Bronchial epithelial cell (primary cell): ENCODE measurements around the gene NADSYN1. TPM values are rescaled to one million over a fixed set of nuclear protein-coding genes. Genes with fewer than 3 reads are reported as not detected.
A peak's percentile ranks its signal among the peaks of the same experiment; 100 is the strongest.

Source experiments
- DNase-seq: peaks from one replicate; pipeline ENCODE4 v3.0.0-alpha.2; 2010; ENCODE audit warnings: low read depth
- FAIRE-seq: peaks from 2 replicates; lab custom pipeline; 2011; peaks lifted over from hg19 to GRCh38; lab: Jason Lieb, UNC
- H3K27me3 ChIP-seq: 2 replicates; pipeline ENCODE4 v1.5.1; 2011; ENCODE audit warnings: low read length; ENCODE audit not compliant: control insufficient read depth, insufficient read depth
- H3K36me3 ChIP-seq: 2 replicates; pipeline ENCODE4 v1.5.1; 2011; ENCODE audit warnings: low read length; ENCODE audit not compliant: control insufficient read depth, insufficient read depth
- H3K4me3 ChIP-seq: 2 replicates; pipeline ENCODE4 v1.5.1; 2011; ENCODE audit warnings: mild to moderate bottlenecking, low read depth, low read length, control low read depth
- CTCF ChIP-seq: IDR thresholded peaks from 2 replicates; pipeline ENCODE4 v1.5.1; 2011; ENCODE audit warnings: mild to moderate bottlenecking, moderate library complexity, low read length, control low read depth, inconsistent platforms; ENCODE audit not compliant: insufficient read depth, severe bottlenecking
- total RNA-seq: library from RNA; depleted of rRNA; stranded (reverse); fragments of >200 nt; gene quantifications from 2 replicates; pipeline ENCODE4 v1.2.1, GENCODE V29; 2014

The NADSYN1 gene
- total RNA-seq, 1 donor from 2014 or later = 69.8 TPM

- DNase-seq = no peak
- FAIRE-seq = no peak
- TF ChIP-seq CTCF = no peak
- H3K27me3 ChIP-seq = no peaks in the 10 kb centered on the region
- no peaks in the 10 kb centered on the region for H3K36me3 ChIP-seq
- no peak overlapping the region for H3K4me3 ChIP-seq
Observed at GRCh38 chr11:71423181-71423790, 29.7 kb upstream of the NADSYN1 start.

DNA sequence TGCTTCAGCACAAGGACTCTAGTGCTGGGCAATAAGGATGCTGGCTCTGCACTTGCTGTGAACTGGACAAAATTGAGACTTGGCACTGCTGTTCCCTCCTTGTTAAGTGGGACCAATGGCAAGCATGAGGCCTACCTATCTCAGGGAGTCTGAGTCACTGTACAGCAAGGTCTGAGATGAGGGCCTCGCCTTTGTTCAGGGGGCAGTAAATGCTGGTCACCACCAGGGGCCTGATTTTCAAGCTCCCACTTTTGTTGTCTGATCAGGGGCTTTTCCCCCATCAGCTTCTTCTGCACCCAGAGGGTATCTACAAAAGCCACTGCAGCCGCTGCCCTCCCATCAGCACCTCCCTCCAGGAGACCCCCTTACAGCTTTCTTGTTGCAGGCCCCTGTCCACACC is 27.6 kb upstream of the NADSYN1 start:
- Histone ChIP-seq H3K27me3 (no peaks in the 10 kb centered on the region), H3K4me3 (no peak overlapping the region), H3K36me3 (no peaks in the 10 kb centered on the region)
- DNase-seq (no peak), FAIRE-seq (no peak)
- TF ChIP-seq CTCF = no peak

DNA sequence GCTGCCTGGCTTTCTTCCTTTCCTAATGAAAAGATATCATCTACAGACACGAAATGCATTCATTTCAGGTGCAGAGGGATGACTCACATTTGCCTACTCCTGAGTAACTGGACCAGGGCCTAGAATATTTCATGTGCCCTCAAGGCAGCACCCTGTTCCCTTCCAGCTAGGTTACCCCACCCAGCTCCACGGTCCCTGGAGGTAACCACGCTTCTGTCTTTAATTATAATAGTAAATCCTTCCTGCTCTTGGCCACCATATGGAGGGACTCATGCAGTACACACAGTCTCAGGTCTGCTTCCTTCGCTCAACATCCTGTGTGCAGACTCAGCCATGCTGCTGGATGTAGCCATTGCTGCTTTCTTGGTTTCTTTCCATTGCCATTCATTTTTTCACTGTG is 27.1 kb upstream of the NADSYN1 start:
- Histone ChIP-seq H3K4me3 (no peak overlapping the region), H3K36me3 (no peaks in the 10 kb centered on the region), H3K27me3 (no peaks in the 10 kb centered on the region)
- FAIRE-seq (peak; percentile 36), DNase-seq (peak; percentile 71)
- no peak for TF ChIP-seq CTCF

DNA sequence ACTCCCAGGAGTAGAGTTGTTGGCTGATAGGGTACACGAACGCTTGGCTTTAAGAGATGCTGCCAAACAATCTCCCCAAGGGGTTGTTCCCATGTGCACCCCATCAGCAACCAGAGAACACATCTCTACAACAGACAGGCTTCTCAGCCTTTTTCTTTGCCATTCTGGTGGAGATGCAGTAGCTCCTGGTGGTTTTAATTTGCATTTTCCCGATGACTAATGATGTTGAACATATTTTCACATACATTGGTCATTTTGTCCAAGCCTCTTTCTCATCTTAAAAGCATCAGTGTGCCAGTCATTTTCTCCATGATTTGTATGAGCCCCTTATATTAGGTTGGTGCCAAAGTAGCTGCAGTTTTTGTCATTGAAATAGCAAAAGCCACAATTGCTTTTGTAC is 26.6 kb upstream of the NADSYN1 start:
- Histone ChIP-seq H3K4me3 (no peak overlapping the region), H3K36me3 (no peaks in the 10 kb centered on the region), H3K27me3 (no peaks in the 10 kb centered on the region)
- DNase-seq (no peak), FAIRE-seq (peak; percentile 7)
- no peak for TF ChIP-seq CTCF

GRCh38 chr11:71428861-71429435 is 24.1 kb upstream of the NADSYN1 start:
- no peaks in the 10 kb centered on the region for H3K27me3 ChIP-seq
- no peak for DNase-seq
- H3K36me3 ChIP-seq = peaks cover under 1% of the 10 kb centered on the region
- H3K4me3 ChIP-seq = no peak overlapping the region
- TF ChIP-seq CTCF = no peak
- FAIRE-seq = peak; percentile 7

DNA sequence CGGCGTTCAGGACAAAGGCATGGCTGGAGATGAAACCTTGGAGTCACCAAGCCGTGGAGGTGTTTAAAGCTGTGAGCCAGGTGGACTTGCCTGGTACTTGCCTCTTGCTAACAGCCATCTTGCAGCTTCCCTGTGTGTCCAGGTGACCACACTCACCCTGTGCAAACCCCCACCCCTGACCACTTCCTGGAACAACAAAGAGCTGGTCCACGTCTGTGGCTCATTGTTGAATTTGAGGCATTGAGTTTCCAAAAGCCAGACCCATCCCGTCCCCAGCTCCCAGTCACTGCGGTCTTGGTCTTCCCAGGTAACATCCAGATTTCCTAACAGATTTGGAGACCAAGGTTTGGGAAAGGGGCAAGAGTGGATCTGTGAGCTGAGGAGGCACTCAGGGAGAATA is 23.3 kb upstream of the NADSYN1 start:
- Histone ChIP-seq H3K27me3 (no peaks in the 10 kb centered on the region), H3K4me3 (no peak overlapping the region), H3K36me3 (peaks cover 4% of the 10 kb centered on the region)
- FAIRE-seq = peak; percentile 50
- TF ChIP-seq CTCF = no peak
- no peak for DNase-seq
